Mucosa of rectum (tissue), 2 donors: ENCODE measurements around the gene GLTP.
"Not testable (repeated sequence)": the region's sequence is repeated elsewhere in the genome, so short reads cannot be mapped to it uniquely, and the experiment has no call there.

ENCODE experiments used
- H3K27ac ChIP-seq, 2 donors: one replicate each; pipeline ENCODE4 v1.7.0; 2013; ENCODE audit warnings: inconsistent platforms in 2 of 2, low read depth in 2 of 2, low read length in 2 of 2
- H3K27me3 ChIP-seq, 2 donors: one replicate each; pipeline ENCODE4 v1.7.0; 2013; ENCODE audit warnings: low read length in 2 of 2; ENCODE audit not compliant: control insufficient read depth in 2 of 2, insufficient read depth in 2 of 2
- H3K36me3 ChIP-seq, 2 donors: one replicate each; pipeline ENCODE4 v1.7.0; 2013; ENCODE audit warnings: low read length in 2 of 2; ENCODE audit not compliant: control insufficient read depth in 2 of 2, insufficient read depth in 2 of 2
- H3K4me1 ChIP-seq, 2 donors: one replicate each; pipeline ENCODE4 v1.7.0; 2013; ENCODE audit warnings: low read length in 2 of 2, mild to moderate bottlenecking in 1 of 2; ENCODE audit not compliant: control insufficient read depth in 2 of 2, insufficient read depth in 2 of 2
- H3K4me3 ChIP-seq, 2 donors: one replicate each; pipeline ENCODE4 v1.7.0; 2013; ENCODE audit warnings: low read length in 2 of 2
- H3K9ac ChIP-seq, 2 donors: one replicate each; pipeline ENCODE4 v1.7.0; 2013; ENCODE audit warnings: low read length in 2 of 2, low read depth in 1 of 2, mild to moderate bottlenecking in 1 of 2
- H3K9me3 ChIP-seq, 2 donors: one replicate each; pipeline ENCODE4 v1.7.0; 2013; ENCODE audit warnings: low read length in 2 of 2; ENCODE audit not compliant: control insufficient read depth in 2 of 2
- donor health status: healthy.
- donor health status: Normal muscosa, but diverticular disease.

Gene GLTP

GRCh38 chr12:109892165-109892715 is 11.9 kb upstream of the GLTP start:
- H3K9me3 ChIP-seq, result no peaks in the 10 kb centered on the region
- peak overlapping the region in 1 of 2 donors; percentile 0 for H3K27ac ChIP-seq
- H3K9ac ChIP-seq, result no peak overlapping the region
- H3K27me3 ChIP-seq, result no peaks in the 10 kb centered on the region
- H3K4me3 ChIP-seq, result no peak overlapping the region
- H3K4me1 ChIP-seq, result peaks cover 0 to 13% of the 10 kb centered on the region in 2 donors
- H3K36me3 ChIP-seq, result no peaks in the 10 kb centered on the region

GRCh38 chr12:109891731-109892130 is 11.4 kb upstream of the GLTP start:
- not testable (repeated sequence) for H3K9me3 ChIP-seq, H3K27ac ChIP-seq, H3K9ac ChIP-seq, H3K36me3 ChIP-seq, H3K27me3 ChIP-seq, H3K4me3 ChIP-seq
- peaks cover 0 to 13% of the 10 kb centered on the region in 2 donors for H3K4me1 ChIP-seq

- no peaks in the 10 kb centered on the region for H3K9me3 ChIP-seq
- no peak overlapping the region for H3K27ac ChIP-seq
- no peak overlapping the region for H3K9ac ChIP-seq
- H3K27me3 ChIP-seq, result no peaks in the 10 kb centered on the region
- H3K36me3 ChIP-seq, result no peaks in the 10 kb centered on the region
- no peak overlapping the region for H3K4me3 ChIP-seq
- H3K4me1 ChIP-seq, result peaks cover 0 to 13% of the 10 kb centered on the region in 2 donors
Observed at GRCh38 chr12:109890620-109891170, 10.4 kb upstream of the GLTP start.

GRCh38 chr12:109888179-109889020 is 8.1 kb upstream of the GLTP start:
- H3K36me3 ChIP-seq, result no peaks in the 10 kb centered on the region
- H3K9me3 ChIP-seq, result no peaks in the 10 kb centered on the region
- no peak overlapping the region for H3K4me3 ChIP-seq
- H3K9ac ChIP-seq, result no peak overlapping the region
- peaks cover 0 to 13% of the 10 kb centered on the region in 2 donors for H3K4me1 ChIP-seq
- H3K27ac ChIP-seq, result peak overlapping the region; percentile 4 to 43
- H3K27me3 ChIP-seq, result no peaks in the 10 kb centered on the region

- Histone ChIP-seq H3K9me3 (no peaks in the 10 kb centered on the region), H3K27me3 (no peaks in the 10 kb centered on the region), H3K4me3 (no peak overlapping the region), H3K36me3 (no peaks in the 10 kb centered on the region), H3K27ac (no peak overlapping the region), H3K4me1 (peaks cover 4 to 11% of the 10 kb centered on the region in 2 donors), H3K9ac (no peak overlapping the region)
Observed at GRCh38 chr12:109885616-109886015, 5.3 kb upstream of the GLTP start.

GRCh38 chr12:109883461-109883860 is 3.1 kb upstream of the GLTP start:
- Histone ChIP-seq H3K27ac (no peak overlapping the region), H3K4me1 (peaks cover 18 to 21% of the 10 kb centered on the region in 2 donors), H3K27me3 (no peaks in the 10 kb centered on the region), H3K9me3 (no peaks in the 10 kb centered on the region), H3K36me3 (no peaks in the 10 kb centered on the region), H3K4me3 (no peak overlapping the region), H3K9ac (no peak overlapping the region)

- Histone ChIP-seq H3K27me3 (no peaks in the 10 kb centered on the region), H3K9ac (no peak overlapping the region)
Observed at GRCh38 chr12:109881752-109882151, 1.4 kb upstream of the GLTP start.

GRCh38 chr12:109880938-109881337 is 597 bp upstream of the GLTP start:
- Histone ChIP-seq H3K27ac (no peak overlapping the region), H3K4me3 (peak overlapping the region; percentile 66 to 74), H3K36me3 (no peaks in the 10 kb centered on the region), H3K9ac (peak overlapping the region; percentile 53 to 72), H3K27me3 (no peaks in the 10 kb centered on the region), H3K4me1 (peaks cover 28 to 33% of the 10 kb centered on the region in 2 donors), H3K9me3 (no peaks in the 10 kb centered on the region)

More at GRCh38 chr12:109881752-109882151, 1.4 kb upstream of the GLTP start:
- Histone ChIP-seq H3K4me1 (peaks cover 27% of the 10 kb centered on the region in 2 donors), H3K36me3 (no peaks in the 10 kb centered on the region), H3K9me3 (no peaks in the 10 kb centered on the region), H3K27ac (no peak overlapping the region), H3K4me3 (no peak overlapping the region)

- H3K9me3 ChIP-seq, result no peaks in the 10 kb centered on the region
- H3K9ac ChIP-seq, result peak overlapping the region; percentile 85 to 99
- peak overlapping the region; percentile 14 to 76 for H3K27ac ChIP-seq
- H3K4me3 ChIP-seq, result peak overlapping the region; percentile 76 to 98
- H3K36me3 ChIP-seq, result no peaks in the 10 kb centered on the region
- peaks cover 36 to 45% of the 10 kb centered on the region in 2 donors for H3K4me1 ChIP-seq
- no peaks in the 10 kb centered on the region for H3K27me3 ChIP-seq
Observed at GRCh38 chr12:109879351-109880042, 844 bp downstream of the GLTP start.

- H3K9me3 ChIP-seq, result no peaks in the 10 kb centered on the region
- H3K27me3 ChIP-seq, result no peaks in the 10 kb centered on the region
- peak overlapping the region; percentile 85 to 99 for H3K9ac ChIP-seq
- H3K4me3 ChIP-seq, result peak overlapping the region; percentile 76 to 98
- H3K27ac ChIP-seq, result peak overlapping the region; percentile 9 to 14
- peaks cover 41 to 51% of the 10 kb centered on the region in 2 donors for H3K4me1 ChIP-seq
- no peaks in the 10 kb centered on the region for H3K36me3 ChIP-seq
Observed at GRCh38 chr12:109878749-109879148, 1.6 kb downstream of the GLTP start.
